ENCODE results near the gene MAN1C1. TPM values are rescaled to one million over a fixed set of nuclear protein-coding genes. Genes with fewer than 3 reads are reported as not detected.

MAN1C1 gene
- polyA plus RNA-seq, 1 donor from 2014 or later, result 1.3 TPM

DNA sequence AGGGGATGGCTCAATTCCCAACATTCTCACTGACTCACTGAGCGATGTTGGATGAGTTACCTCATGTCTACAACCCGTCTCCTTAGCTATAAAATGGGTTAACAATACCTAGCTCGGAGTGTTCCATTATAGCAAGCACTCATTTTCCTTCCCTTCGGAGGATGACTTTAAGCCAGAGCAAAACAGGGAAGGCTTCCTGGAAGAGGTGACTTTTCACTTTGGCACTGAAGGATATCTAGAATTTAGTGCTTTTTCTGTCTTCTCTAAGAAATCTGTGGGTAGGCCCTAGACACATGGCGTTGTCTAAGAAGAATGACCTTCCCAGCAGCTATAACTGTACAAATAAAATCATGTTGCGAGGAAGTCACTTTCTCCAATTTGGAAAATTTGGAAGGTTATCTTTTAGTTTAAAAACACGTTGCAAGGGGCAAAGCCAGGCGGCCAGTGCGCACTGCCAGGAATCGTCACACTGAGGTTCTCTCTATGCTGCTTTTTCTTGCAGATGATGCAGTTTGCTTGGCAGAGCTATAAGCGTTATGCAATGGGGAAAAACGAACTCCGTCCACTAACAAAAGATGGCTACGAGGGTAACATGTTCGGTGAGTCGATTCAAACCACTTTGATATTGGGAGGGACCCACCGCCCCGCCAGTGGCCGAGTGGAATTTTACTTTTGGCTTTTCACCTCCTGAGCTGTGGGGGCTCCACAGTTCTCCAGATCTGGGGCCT lies 69.5 kb downstream of the MAN1C1 start:
- H3K27ac ChIP-seq (ENCODE audit: low read length), result no peak overlapping the region
- H3K4me3 ChIP-seq (ENCODE audit: low read length), result no peak overlapping the region
- H3K9me3 ChIP-seq (ENCODE audit: low read length), result no peaks in the 10 kb centered on the region
- H3K9ac ChIP-seq (ENCODE audit: low read length), result no peak overlapping the region
- no peaks in the 10 kb centered on the region for H3K79me2 ChIP-seq (replicated peaks; ENCODE audit: insufficient read depth, low read length)
- no peak overlapping the region for H3K4me2 ChIP-seq (ENCODE audit: low read length)
- H2AFZ ChIP-seq (ENCODE audit: low read depth, low read length), result no peak overlapping the region
- no peaks in the 10 kb centered on the region for H3F3A ChIP-seq (ENCODE audit: insufficient read depth, low read length, poor library complexity, severe bottlenecking)
- no peaks in the 10 kb centered on the region for H3K9me2 ChIP-seq (ENCODE audit: insufficient read depth, low read length)
- TF ChIP-seq EP300 (conservative IDR thresholded peaks at IDR 0.05; ENCODE audit: poor library complexity, severe bottlenecking) (no peak), MXI1 (conservative IDR thresholded peaks at IDR 0.05; ENCODE audit: poor library complexity, severe bottlenecking) (no peak), RAD21 (conservative IDR thresholded peaks at IDR 0.05) (no peak), POLR2AphosphoS5 (IDR thresholded peaks at IDR 0.05) (no peak), TAF1 (IDR thresholded peaks at IDR 0.05; ENCODE audit: low read depth) (no peak), SMC3 (conservative IDR thresholded peaks at IDR 0.05; ENCODE audit: poor library complexity) (no peak), EZH2 (IDR thresholded peaks at IDR 0.05; ENCODE audit: borderline replicate concordance, insufficient read depth, low read length, poor library complexity, severe bottlenecking) (no peak)
- TF ChIP-seq, protein P1, sequence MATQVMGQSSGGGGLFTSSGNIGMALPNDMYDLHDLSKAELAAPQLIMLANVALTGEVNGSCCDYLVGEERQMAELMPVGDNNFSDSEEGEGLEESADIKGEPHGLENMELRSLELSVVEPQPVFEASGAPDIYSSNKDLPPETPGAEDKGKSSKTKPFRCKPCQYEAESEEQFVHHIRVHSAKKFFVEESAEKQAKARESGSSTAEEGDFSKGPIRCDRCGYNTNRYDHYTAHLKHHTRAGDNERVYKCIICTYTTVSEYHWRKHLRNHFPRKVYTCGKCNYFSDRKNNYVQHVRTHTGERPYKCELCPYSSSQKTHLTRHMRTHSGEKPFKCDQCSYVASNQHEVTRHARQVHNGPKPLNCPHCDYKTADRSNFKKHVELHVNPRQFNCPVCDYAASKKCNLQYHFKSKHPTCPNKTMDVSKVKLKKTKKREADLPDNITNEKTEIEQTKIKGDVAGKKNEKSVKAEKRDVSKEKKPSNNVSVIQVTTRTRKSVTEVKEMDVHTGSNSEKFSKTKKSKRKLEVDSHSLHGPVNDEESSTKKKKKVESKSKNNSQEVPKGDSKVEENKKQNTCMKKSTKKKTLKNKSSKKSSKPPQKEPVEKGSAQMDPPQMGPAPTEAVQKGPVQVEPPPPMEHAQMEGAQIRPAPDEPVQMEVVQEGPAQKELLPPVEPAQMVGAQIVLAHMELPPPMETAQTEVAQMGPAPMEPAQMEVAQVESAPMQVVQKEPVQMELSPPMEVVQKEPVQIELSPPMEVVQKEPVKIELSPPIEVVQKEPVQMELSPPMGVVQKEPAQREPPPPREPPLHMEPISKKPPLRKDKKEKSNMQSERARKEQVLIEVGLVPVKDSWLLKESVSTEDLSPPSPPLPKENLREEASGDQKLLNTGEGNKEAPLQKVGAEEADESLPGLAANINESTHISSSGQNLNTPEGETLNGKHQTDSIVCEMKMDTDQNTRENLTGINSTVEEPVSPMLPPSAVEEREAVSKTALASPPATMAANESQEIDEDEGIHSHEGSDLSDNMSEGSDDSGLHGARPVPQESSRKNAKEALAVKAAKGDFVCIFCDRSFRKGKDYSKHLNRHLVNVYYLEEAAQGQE (IDR thresholded peaks at IDR 0.05; ENCODE audit: borderline replicate concordance), result no peak
- TF ChIP-seq, protein P2, sequence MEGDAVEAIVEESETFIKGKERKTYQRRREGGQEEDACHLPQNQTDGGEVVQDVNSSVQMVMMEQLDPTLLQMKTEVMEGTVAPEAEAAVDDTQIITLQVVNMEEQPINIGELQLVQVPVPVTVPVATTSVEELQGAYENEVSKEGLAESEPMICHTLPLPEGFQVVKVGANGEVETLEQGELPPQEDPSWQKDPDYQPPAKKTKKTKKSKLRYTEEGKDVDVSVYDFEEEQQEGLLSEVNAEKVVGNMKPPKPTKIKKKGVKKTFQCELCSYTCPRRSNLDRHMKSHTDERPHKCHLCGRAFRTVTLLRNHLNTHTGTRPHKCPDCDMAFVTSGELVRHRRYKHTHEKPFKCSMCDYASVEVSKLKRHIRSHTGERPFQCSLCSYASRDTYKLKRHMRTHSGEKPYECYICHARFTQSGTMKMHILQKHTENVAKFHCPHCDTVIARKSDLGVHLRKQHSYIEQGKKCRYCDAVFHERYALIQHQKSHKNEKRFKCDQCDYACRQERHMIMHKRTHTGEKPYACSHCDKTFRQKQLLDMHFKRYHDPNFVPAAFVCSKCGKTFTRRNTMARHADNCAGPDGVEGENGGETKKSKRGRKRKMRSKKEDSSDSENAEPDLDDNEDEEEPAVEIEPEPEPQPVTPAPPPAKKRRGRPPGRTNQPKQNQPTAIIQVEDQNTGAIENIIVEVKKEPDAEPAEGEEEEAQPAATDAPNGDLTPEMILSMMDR (IDR thresholded peaks at IDR 0.05; ENCODE audit: poor library complexity, severe bottlenecking), result no peak
- no peaks in the 10 kb centered on the region for H3K36me3 ChIP-seq (ENCODE audit: insufficient read depth, low read length)
- no peaks in the 10 kb centered on the region for H3K27me3 ChIP-seq (ENCODE audit: insufficient read depth, low read depth, low read length)
- H4K20me1 ChIP-seq (ENCODE audit: insufficient read depth), result no peaks in the 10 kb centered on the region

DNA sequence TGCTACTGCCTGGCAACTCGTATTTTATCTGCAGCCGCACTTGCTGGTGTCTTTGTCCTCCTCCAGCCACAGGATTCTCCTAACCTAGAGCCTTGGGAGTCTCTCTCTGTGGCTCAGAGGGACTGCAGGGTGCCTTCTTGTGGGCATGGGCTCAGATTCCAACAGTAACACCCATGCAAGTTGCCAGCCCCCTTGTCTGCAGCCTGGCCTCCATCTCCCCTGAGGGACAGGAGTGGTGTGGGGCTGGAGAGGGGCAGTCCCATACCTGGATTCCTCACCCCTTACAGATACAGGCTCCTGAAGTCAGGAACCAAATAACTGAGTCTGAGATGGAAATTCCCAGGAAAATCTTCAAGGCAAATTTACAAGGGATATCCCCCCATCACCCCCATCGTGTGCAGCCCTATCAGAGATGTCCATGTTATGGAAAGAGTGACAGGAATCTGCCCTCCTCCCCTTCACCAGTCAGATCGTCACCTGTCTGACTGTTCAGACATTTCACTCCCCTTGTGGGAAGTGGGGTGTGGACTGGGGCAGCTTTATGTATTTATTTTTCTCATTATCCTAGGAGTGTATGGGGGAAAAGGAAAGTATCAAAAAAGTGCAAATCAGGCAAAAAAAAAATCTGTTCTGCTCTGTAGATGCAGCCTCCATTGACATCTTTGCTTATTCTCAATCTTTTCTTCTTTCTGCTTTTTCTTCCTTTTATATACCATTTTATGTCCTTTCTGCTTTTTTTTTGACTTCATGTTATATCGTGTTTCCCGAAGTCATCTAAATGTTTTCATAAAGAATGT lies 70.8 kb downstream of the MAN1C1 start:
- TF ChIP-seq EZH2 (IDR thresholded peaks at IDR 0.05; ENCODE audit: borderline replicate concordance, insufficient read depth, low read length, poor library complexity, severe bottlenecking), result no peak
- TF ChIP-seq SMC3 (conservative IDR thresholded peaks at IDR 0.05; ENCODE audit: poor library complexity), result no peak
- TF ChIP-seq MXI1 (conservative IDR thresholded peaks at IDR 0.05; ENCODE audit: poor library complexity, severe bottlenecking), result no peak
- TF ChIP-seq, protein P2 (IDR thresholded peaks at IDR 0.05; ENCODE audit: poor library complexity, severe bottlenecking), result no peak
- TF ChIP-seq, protein P1 (IDR thresholded peaks at IDR 0.05; ENCODE audit: borderline replicate concordance), result no peak
- no peak for TF ChIP-seq RAD21 (conservative IDR thresholded peaks at IDR 0.05)
- TF ChIP-seq POLR2AphosphoS5 (IDR thresholded peaks at IDR 0.05), result no peak
- no peak for TF ChIP-seq TAF1 (IDR thresholded peaks at IDR 0.05; ENCODE audit: low read depth)
- TF ChIP-seq EP300 (conservative IDR thresholded peaks at IDR 0.05; ENCODE audit: poor library complexity, severe bottlenecking), result no peak
- Histone ChIP-seq H3K4me3 (ENCODE audit: low read length) (no peak overlapping the region), H2AFZ (ENCODE audit: low read depth, low read length) (no peak overlapping the region), H3K9me3 (ENCODE audit: low read length) (no peaks in the 10 kb centered on the region), H3K27ac (ENCODE audit: low read length) (no peak overlapping the region), H4K20me1 (ENCODE audit: insufficient read depth) (no peaks in the 10 kb centered on the region), H3K9ac (ENCODE audit: low read length) (no peak overlapping the region), H3K9me2 (ENCODE audit: insufficient read depth, low read length) (no peaks in the 10 kb centered on the region), H3F3A (ENCODE audit: insufficient read depth, low read length, poor library complexity, severe bottlenecking) (no peaks in the 10 kb centered on the region), H3K4me2 (ENCODE audit: low read length) (no peak overlapping the region), H3K27me3 (ENCODE audit: insufficient read depth, low read depth, low read length) (no peaks in the 10 kb centered on the region), H3K79me2 (replicated peaks; ENCODE audit: insufficient read depth, low read length) (no peaks in the 10 kb centered on the region), H3K36me3 (ENCODE audit: insufficient read depth, low read length) (no peaks in the 10 kb centered on the region)
